ENCODE data around the gene SPO11.

SPO11 gene

DNA sequence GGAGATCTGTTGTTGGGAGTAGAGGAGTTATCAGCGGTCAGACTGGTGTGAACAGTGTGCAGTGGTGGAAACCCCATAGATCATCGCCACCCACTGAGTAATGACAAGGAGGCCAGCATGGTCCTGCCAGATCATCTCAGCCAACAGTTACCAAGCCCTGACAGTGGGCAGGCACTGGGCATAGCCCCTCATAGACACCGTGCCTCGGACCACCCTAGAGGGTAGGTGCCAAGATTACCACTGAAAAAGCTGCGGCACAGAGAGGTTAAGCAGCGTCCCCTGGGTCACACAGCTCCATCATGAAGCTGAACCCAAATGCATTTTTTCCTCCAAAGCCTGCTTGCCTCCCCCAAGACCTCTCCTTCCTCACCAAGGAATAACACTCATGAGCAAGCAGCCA lies 41.7 kb upstream of the SPO11 start:
- TF ChIP-seq CTCF (IDR thresholded peaks at IDR 0.05; ENCODE audit: low read depth, low read length): no peak

GRCh38 chr20:57288651-57289277 lies 40.8 kb upstream of the SPO11 start:
- TF ChIP-seq CTCF (IDR thresholded peaks at IDR 0.05; ENCODE audit: low read depth, low read length): no peak
- no peak for DNase-seq (ENCODE audit: extremely low read depth, low read depth)

More for the DNA sequence above, 41.7 kb upstream of the SPO11 start:
- no peak for DNase-seq (ENCODE audit: extremely low read depth, low read depth)

DNA sequence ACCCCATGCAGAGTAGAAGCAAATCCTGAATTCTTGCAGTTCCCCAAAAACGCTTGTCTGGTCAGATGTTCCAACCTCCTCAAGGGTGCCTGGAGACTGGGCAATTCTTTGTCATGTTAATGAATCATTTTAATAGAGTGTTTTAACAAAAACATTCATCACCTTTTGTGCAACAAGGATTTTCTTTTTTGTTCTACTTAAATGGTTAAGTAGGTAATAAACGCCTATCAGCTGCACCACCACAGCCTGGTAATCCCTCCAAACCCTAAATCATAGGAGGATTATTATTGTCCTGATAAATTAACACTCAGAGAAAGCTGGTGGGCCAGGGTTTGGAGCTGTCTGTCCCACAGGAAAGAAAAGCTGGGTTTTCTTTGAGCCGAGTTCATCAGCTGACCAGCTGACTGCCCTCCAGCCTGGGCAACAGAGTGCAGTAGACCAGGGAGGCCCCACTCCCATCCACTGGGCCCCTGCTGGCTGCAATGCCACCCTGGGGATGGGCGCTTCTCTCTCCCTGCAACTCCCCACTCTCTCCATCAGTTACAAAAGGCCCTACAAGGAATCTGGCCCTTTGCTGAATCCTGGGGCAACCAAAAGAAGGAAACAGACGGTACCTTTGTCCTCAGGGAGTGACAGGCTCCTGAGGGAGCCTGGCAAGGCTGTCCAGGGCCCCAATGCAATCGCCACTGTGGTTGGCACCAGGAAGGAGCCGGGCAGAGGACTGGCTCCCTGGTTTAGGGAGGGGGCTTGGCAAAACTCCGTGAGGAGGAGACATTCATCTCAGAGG lies 40.0 kb upstream of the SPO11 start:
- DNase-seq (ENCODE audit: extremely low read depth, low read depth): no peak
- TF ChIP-seq CTCF (IDR thresholded peaks at IDR 0.05; ENCODE audit: low read depth, low read length): no peak

GRCh38 chr20:57290178-57290484 lies 39.5 kb upstream of the SPO11 start:
- TF ChIP-seq CTCF (IDR thresholded peaks at IDR 0.05; ENCODE audit: low read depth, low read length): no peak
- no peak for DNase-seq (ENCODE audit: extremely low read depth, low read depth)

DNA sequence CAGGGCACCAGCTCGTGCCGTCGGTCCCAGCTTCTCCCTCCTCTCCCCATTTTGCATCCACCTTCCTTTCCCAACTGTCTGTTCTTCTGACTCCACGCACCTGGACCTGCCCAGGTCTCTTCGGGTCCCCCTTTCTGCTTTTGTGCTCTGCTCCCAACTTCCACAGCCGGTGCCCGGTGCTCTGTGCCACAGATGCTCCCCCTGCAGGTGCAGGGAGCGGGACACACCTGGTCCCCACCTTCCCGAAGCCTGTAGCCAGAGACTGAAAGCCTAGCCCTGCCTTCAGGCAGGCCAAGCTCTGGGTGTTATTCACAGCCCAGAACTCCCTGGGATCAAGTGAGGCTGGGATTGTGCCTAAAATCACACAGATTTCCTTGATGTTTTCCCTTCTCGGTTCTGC lies 38.6 kb upstream of the SPO11 start:
- TF ChIP-seq CTCF (IDR thresholded peaks at IDR 0.05; ENCODE audit: low read depth, low read length): no peak
- DNase-seq (ENCODE audit: extremely low read depth, low read depth): no peak

- DNase-seq (ENCODE audit: extremely low read depth, low read depth): no peak
- no peak for TF ChIP-seq CTCF (IDR thresholded peaks at IDR 0.05; ENCODE audit: low read depth, low read length)
Observed at GRCh38 chr20:57291694-57292093, 37.9 kb upstream of the SPO11 start.

DNA sequence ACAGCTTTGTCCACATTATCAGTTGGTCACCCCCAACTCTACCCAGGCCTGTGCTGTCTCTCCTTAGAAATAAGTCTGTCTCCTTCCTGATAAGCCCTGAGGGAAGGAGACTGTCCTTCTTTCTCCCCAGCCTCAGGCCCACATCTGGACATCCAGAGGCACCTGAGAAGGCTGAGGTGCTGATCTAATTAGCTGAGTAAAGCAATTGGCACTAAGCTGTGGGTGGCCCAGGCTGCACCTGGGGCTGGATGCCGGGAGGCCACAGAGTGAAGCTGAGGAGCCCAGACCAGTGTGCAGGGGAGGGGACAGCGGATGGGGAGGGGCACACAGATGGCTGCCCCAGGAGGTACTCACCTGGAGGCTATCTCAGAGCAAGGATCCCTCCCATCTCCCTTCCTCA lies 37.0 kb upstream of the SPO11 start:
- TF ChIP-seq CTCF (IDR thresholded peaks at IDR 0.05; ENCODE audit: low read depth, low read length): no peak
- no peak for DNase-seq (ENCODE audit: extremely low read depth, low read depth)
